Thymus (tissue), 11 donors: Measurements from ENCODE around the gene MITD1. TPM values are rescaled to one million over a fixed set of nuclear protein-coding genes. Genes with fewer than 3 reads are reported as not detected.

Experiments
- DNase-seq, 9 donors: peaks; one replicate each; pipeline ENCODE4 v3.0.0-alpha.2; 2013; ENCODE audit warnings: low spot score in 9 of 9, low read depth in 6 of 9, missing footprints in 1 of 9
- H3K27ac ChIP-seq, 2 donors: one replicate each; pipeline ENCODE4 v1.5.1; 2013; ENCODE audit warnings: control low read depth in 1 of 2, low read depth in 1 of 2, low read length in 1 of 2, mild to moderate bottlenecking in 1 of 2, moderate library complexity in 1 of 2
- H3K27me3 ChIP-seq, 2 donors: one replicate each; pipeline ENCODE4 v1.5.1; 2013; ENCODE audit warnings: low read length in 1 of 2; ENCODE audit not compliant: control insufficient read depth in 2 of 2, insufficient read depth in 1 of 2
- H3K36me3 ChIP-seq, 2 donors: one replicate each; pipeline ENCODE4 v1.5.1; 2013; ENCODE audit warnings: low read length in 1 of 2, mild to moderate bottlenecking in 1 of 2, moderate library complexity in 1 of 2; ENCODE audit not compliant: control insufficient read depth in 2 of 2, insufficient read depth in 2 of 2
- H3K4me1 ChIP-seq, 2 donors: one replicate each; pipeline ENCODE4 v1.5.1; 2013; ENCODE audit warnings: low read length in 2 of 2; ENCODE audit not compliant: control insufficient read depth in 2 of 2, insufficient read depth in 2 of 2
- H3K4me3 ChIP-seq, 2 donors: one replicate each; pipeline ENCODE4 v1.5.1; 2013; ENCODE audit warnings: low read length in 2 of 2, control low read depth in 1 of 2, mild to moderate bottlenecking in 1 of 2
- H3K9me3 ChIP-seq, 2 donors: one replicate each; pipeline ENCODE4 v1.5.1; 2013; ENCODE audit warnings: low read length in 1 of 2, mild to moderate bottlenecking in 1 of 2; ENCODE audit not compliant: control insufficient read depth in 2 of 2, insufficient read depth in 1 of 2
- WGBS: extraction: QIAGEN DNeasy Blood & Tissue Kit; methylation state at CpG from one replicate; pipeline ENCODE4 v1.1.7; 2013; 5-methylcytosine and 5-hydroxymethylcytosine counted together
- polyA plus RNA-seq: library from polyadenylated mRNA; stranded (reverse); fragments of 200-250 nt; gene quantifications from one replicate; pipeline ENCODE4 v1.2.3, GENCODE V29; 2013
- total RNA-seq: library from RNA; stranded (reverse); fragments of 120-200 nt; gene quantifications from one replicate; pipeline ENCODE4 v1.2.4, GENCODE V29; 2013
- donor health status: healthy.

MITD1 gene
- total and polyA plus RNA-seq, 2 donors: 57.3 to 96.8 TPM

DNA sequence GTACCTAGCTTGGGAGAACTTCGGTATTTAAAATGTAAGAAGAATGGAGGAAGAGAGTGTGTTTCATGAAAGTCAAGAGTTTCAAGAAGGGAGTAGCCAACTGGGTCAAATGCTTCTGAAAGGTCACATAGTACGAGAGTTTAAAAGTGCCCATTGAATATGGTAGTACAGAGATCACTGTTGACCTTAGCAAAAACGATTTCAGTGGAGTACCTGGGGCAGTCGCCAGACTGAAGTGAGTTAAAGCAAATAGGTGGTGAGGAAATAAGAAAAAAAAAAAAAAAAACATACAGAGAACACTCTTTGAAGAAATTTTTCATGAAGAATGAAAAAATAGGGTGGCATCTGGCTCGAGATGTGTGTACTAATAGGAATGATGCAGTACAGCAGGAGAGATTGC, 14.6 kb downstream of the MITD1 start:
- 98% methylated on average over 5 of the region's 5 CpGs for WGBS
- no peaks in the 10 kb centered on the region for H3K9me3 ChIP-seq
- no peak overlapping the region for H3K27ac ChIP-seq
- H3K4me1 ChIP-seq: no peaks in the 10 kb centered on the region
- DNase-seq: no peak
- no peaks in the 10 kb centered on the region for H3K27me3 ChIP-seq
- H3K4me3 ChIP-seq: no peak overlapping the region
- H3K36me3 ChIP-seq: peaks cover 17 to 27% of the 10 kb centered on the region in 2 donors

DNA sequence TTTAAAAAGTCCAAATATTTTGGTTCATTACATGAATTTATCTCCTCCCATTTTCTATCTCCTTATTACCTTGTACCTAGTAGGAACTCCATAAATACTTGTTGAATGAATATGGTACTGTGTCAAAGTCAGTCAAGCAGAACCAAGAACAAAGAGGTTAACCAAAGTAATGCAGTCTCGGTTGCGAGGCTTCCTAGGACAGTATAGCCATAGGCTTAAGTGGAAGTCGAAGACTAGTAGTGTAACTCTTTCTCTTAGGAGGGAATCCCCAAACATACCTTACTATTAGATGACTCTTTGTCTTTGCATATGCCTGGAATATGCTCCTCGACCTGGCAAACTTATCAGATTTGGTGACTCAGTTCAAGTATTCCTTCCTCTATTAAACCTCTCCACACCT, 21.3 kb downstream of the MITD1 start:
- DNase-seq: no peak
- Histone ChIP-seq H3K27ac (no peak overlapping the region), H3K27me3 (no peaks in the 10 kb centered on the region), H3K4me1 (peaks cover 3 to 5% of the 10 kb centered on the region in 2 donors), H3K36me3 (peaks cover 3 to 8% of the 10 kb centered on the region in 2 donors), H3K9me3 (no peaks in the 10 kb centered on the region), H3K4me3 (no peak overlapping the region)
- WGBS: 97% methylated on average over 4 of the region's 4 CpGs

DNA sequence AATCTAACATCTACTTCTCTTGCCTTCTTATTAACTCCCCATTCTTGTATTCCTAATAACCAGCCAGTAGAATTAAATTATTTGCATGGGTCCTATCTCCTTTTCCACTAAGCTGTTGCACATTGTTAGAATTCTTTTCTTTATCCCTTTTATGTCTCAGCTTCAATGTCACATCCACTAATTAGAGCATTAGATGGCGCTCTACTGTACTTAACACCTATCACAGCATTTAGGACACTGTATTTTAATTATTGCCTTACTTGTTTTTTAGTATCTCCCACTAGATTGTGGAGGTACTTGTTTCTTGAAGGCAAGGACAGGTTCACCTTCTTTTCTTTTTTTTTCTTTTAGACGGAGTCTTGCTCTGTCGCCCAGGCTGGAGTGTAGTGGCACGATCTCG, 22.3 kb downstream of the MITD1 start:
- Histone ChIP-seq H3K36me3 (peaks cover 0 to 8% of the 10 kb centered on the region in 2 donors), H3K27me3 (no peaks in the 10 kb centered on the region), H3K27ac (no peak overlapping the region), H3K4me1 (peaks cover 9 to 14% of the 10 kb centered on the region in 2 donors), H3K9me3 (no peaks in the 10 kb centered on the region), H3K4me3 (no peak overlapping the region)
- WGBS: 97% methylated on average over 5 of the region's 5 CpGs
- DNase-seq: no peak

DNA sequence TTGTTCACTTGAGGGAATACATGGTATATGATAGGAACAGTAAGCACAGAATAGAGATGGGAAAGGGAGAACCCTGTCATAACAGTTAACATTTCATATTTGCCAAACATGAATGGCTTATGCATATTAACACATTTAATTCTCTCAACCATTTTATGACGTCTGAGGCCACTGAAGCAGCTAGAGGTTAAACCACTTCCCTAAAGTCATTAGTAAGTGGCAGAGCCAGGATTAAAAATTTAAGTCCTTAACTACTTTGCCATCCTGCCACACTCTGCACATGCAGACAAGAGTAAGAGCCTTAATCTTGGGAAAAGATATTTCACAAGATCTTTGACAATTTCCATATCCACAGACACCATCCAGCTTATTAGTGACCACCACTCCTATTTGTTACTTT, 24.0 kb downstream of the MITD1 start:
- Histone ChIP-seq H3K4me3 (no peak overlapping the region), H3K27me3 (no peaks in the 10 kb centered on the region), H3K27ac (no peak overlapping the region), H3K36me3 (peaks cover 0 to 6% of the 10 kb centered on the region in 2 donors), H3K9me3 (no peaks in the 10 kb centered on the region), H3K4me1 (peaks cover 9 to 14% of the 10 kb centered on the region in 2 donors)
- 92% methylated on average over 1 of the region's 1 CpG for WGBS
- DNase-seq: no peak

DNA sequence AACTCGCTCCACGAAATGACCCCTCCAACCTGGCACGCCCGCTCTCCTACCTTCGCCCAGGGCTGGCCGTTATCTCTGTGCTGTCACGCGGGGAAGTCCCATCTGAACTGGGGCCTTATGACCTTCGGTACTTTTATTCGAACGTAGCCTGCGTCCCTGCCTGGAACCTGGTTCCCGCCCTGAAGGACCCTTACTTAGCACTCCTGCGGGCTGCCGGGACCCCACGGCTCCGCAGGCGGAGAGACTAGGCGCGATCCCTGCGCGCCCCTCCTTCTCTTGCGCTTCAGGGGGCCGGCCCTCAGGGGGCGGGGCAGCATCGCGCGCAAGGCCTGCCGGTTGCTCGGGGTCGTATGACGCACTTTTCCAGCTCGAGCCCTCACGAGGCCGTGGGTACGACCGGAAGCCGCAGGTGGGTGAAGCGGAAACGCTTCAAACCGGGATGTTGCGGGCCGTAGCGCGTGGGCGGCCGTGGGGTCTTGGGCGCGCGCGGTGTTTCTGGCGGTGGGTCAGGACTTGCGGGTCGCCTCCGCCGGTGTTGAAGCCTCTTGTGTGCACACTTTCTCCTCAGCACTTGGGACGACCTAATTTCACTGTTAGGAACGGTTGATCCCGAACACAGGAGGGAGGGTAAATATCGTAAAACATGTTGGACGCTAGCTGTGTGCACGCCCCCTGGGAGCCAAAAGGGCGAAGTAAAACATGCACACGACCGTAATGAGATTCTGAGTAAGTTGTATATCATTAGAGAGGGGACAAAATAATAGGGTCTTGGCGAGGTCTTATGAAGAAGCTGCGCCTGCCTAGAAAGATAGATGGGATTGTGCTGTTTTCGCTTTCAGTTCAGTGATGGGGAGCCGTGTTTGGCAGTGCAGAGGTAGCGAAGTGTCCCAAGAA, 26.0 kb downstream of the MITD1 start, which contains the start of the genes LIPT1 and TSGA10:
Gene LIPT1 (plus strand): TSS at position 325 of the 894 bp plus-strand sequence. CDS start 6,991 bp downstream, outside the sequence.
Gene TSGA10 (minus strand): TSS at position 300 of the 894 bp plus-strand sequence. CDS start 45,503 bp downstream, outside the sequence.
- Histone ChIP-seq H3K9me3 (no peaks in the 10 kb centered on the region), H3K27ac (peak within 1 kb of the TSS; percentile 78 to 99), H3K36me3 (peaks cover 0 to 5% of the 10 kb centered on the region in 2 donors), H3K27me3 (no peaks in the 10 kb centered on the region), H3K4me1 (peaks cover 9 to 14% of the 10 kb centered on the region in 2 donors), H3K4me3 (peak within 1 kb of the TSS; percentile 60 to 61)
- DNase-seq: peak; percentile 79 to 96 (median 87)
- WGBS: under 1% methylated on average over 70 of the region's 70 CpGs

DNA sequence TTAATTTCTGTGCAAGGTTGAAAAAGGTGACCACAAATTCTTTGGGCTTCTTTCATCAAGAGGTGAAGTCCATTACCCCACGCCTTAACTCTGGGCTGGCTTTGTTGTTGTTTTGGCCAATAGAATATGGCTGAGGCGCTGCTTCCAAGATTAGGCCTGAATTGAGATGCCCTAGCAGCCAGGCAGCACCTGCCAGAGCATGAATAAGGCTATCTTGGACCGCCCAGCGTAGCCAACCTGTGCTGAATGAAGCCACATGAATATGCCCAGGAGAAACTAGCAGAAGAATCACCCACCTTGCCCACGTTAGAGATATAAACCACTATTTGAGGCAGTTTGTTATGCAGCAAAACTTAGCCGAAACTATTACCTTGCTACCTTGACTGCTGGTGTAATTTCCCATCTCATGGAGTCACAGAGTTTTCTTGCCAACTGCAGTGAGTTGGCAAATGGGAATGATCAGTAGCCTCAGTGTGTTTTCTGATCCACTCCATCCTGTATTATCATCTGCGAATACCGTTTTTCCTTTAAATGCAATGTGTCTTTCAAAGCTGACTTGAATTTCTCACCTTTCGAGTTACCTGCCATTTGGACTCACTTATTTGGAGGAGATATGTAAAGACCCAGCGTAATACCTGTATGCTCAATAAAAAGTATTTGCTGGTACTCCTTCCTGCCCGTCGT, 26.8 kb downstream of the MITD1 start:
- H3K4me1 ChIP-seq: peaks cover 9 to 14% of the 10 kb centered on the region in 2 donors
- peak overlapping the region; percentile 78 to 99 for H3K27ac ChIP-seq
- peaks cover 0 to 5% of the 10 kb centered on the region in 2 donors for H3K36me3 ChIP-seq
- WGBS: 55% methylated on average over 12 of the region's 12 CpGs
- no peaks in the 10 kb centered on the region for H3K27me3 ChIP-seq
- H3K4me3 ChIP-seq: peak overlapping the region; percentile 60 to 61
- DNase-seq: no peak
- no peaks in the 10 kb centered on the region for H3K9me3 ChIP-seq

DNA sequence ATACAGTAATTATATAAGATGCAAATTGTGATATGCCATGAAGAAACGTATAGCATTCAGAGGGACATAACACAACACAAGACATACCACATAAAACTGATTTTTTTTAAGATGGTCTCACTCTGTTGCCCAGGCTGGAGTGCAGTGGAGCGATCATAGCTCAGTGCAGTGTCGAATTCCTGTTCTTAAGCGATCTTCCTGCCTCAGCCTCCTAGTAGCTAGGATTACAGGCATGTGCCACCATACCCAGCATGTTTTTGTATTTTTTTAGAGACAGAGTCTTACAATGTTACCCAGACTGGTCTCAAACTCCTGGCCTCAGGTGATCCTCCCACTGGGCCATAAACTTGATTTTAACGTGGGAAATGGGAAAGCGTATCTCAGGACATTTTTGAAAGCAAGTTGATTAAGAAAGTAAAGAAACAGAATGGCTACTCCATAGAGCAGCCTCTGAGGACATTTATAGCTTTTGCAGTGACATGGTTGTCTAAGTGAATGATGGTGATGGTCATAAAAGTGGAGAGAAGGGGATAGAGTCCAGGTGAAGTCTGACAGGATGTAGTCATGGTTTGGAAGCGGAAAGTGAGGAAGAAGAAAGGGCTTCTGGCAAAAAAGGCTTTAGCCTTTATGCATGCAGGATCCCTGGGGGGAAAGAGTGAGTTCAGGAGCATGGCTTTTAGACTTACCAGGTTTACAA, 28.5 kb downstream of the MITD1 start:
- peaks cover 0 to 5% of the 10 kb centered on the region in 2 donors for H3K36me3 ChIP-seq
- H3K4me1 ChIP-seq: peaks cover 9 to 14% of the 10 kb centered on the region in 2 donors
- H3K4me3 ChIP-seq: no peak overlapping the region
- 97% methylated on average over 7 of the region's 7 CpGs for WGBS
- no peaks in the 10 kb centered on the region for H3K9me3 ChIP-seq
- no peaks in the 10 kb centered on the region for H3K27me3 ChIP-seq
- H3K27ac ChIP-seq: no peak overlapping the region
- no peak for DNase-seq

DNA sequence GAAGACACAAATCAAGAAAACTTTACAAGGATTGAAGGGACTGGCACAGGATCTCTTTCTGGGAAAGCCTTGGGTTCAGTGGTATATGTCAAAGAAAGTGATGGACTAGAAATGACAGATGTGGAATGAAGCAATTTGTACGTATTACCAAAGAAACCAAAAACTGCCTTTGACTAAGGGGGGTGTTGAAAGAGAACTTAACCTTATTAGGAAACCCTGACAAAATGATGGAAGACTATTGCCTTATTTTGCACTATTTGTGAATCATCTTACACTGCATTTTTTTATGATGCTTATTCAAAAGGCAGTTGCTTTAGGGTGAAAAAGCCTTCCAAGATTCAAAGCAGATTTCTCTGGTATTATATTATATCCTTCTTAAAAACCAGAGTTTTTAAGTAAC, 30.2 kb downstream of the MITD1 start:
- Histone ChIP-seq H3K27me3 (no peaks in the 10 kb centered on the region), H3K27ac (no peak overlapping the region), H3K4me1 (peaks cover 9 to 13% of the 10 kb centered on the region in 2 donors), H3K9me3 (no peaks in the 10 kb centered on the region), H3K36me3 (no peaks in the 10 kb centered on the region), H3K4me3 (no peak overlapping the region)
- DNase-seq: no peak
- 91% methylated on average over 1 of the region's 1 CpG for WGBS
